HG02759 (cell line): Measurements from ENCODE around the gene SMARCC1.
A peak's percentile ranks its signal among the peaks of the same experiment; 100 is the strongest.
"Not testable (repeated sequence)": the region's sequence is repeated elsewhere in the genome, so short reads cannot be mapped to it uniquely, and the experiment has no call there.

ENCODE experiments used
- ATAC-seq: cut with Tn5 transposase; IDR thresholded peaks from one replicate; pipeline ENCODE4 v1.9.1; 2021; ENCODE audit warnings: mild to moderate bottlenecking, moderate library complexity; ENCODE audit not compliant: unreplicated experiment

SMARCC1 gene

DNA sequence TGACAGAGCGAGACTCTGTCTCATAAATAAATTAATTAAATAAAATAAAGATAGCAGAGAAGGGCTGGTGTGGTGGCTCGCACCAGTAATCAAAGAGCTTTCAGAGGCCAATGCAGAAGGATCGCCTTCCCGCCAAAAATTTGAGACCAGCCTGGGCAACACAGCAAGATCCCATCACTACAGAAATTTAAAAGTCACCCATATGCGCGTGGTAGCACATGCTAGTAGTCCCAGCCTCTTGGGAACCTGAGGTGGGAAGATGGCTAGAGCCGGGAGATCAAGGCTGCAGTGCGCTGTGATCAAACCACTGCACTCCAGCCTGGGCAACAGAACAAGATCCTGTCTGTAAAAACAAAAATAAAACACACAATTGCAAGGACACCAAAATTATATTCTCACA lies 9.6 kb downstream of the SMARCC1 start:
- ATAC-seq, result no peak

DNA sequence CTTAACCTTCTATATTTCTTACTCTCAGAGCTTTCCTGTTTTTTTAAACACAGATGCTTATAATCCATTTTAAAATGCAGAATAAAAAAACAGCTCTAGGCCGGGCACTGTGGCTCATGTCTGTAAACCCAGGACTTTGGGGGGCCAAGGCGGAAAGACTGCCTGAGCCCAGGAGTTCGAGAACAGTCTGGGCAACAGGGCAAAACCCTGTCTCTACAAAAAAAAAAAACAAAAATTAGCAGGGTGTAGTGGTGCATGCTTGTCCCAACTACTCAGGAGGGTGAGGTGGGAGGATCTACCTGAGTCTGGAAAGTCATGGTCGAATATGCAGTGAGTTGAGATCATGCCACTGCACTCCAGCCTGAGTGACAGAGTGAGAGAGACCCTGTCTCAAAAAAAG lies 15.5 kb downstream of the SMARCC1 start:
- no peak for ATAC-seq

GRCh38 chr3:47762233-47762632 lies 19.5 kb downstream of the SMARCC1 start:
- ATAC-seq, result no peak

- ATAC-seq, result no peak
These were observed 20.6 kb downstream of the SMARCC1 start for GRCh38 chr3:47761046-47761445.

DNA sequence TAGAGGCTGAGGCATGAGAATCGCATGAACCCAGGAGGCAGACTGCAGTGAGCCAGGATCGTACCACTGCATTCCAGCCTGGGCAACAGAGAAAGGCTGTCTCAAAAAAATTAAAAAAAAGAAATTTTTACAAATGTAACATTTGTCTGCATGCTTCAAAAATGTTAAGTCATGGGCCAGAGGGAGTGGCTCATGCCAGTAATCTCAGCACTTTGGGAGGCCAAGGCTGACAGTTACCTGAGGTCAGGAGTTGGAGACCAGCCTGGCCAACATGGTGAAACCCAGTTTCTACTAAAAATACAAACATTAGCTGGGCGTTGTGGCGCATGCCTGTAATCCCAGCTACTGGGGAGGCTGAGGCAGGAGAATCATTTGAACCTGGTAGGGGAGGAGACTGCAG lies 21.5 kb downstream of the SMARCC1 start:
- ATAC-seq, result not testable (repeated sequence)

- no peak for ATAC-seq
These were observed 23.2 kb downstream of the SMARCC1 start for GRCh38 chr3:47758261-47759025.

GRCh38 chr3:47752716-47753115 lies 29.0 kb downstream of the SMARCC1 start:
- ATAC-seq, result no peak

DNA sequence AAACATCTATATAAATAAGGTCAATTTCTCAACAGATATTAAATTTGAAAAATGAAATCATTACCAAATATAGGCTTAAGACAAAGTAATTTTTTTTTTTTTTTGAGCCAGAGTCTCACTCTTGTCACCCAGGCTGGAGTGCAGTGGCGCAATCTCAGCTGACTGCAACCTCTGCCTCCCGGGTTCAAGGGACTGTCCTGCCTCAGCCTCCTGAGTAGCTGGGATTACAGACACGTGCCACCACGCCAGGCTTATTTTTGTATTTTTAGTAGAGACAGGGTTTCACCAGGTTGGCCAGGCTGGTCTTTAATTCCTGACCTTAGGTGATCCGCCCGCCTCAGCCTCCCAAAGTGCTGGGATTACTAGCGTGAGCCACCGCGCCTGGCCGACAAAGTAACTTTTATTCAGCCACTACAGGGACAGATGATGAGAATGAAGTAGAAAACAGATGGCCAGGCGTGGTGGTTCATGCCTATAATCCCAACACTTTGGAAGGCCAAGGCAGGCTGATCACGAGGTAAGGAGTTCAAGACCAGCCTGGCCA lies 30.8 kb downstream of the SMARCC1 start:
- not testable (repeated sequence) for ATAC-seq

GRCh38 chr3:47747558-47747957 lies 34.1 kb downstream of the SMARCC1 start:
- no peak for ATAC-seq

DNA sequence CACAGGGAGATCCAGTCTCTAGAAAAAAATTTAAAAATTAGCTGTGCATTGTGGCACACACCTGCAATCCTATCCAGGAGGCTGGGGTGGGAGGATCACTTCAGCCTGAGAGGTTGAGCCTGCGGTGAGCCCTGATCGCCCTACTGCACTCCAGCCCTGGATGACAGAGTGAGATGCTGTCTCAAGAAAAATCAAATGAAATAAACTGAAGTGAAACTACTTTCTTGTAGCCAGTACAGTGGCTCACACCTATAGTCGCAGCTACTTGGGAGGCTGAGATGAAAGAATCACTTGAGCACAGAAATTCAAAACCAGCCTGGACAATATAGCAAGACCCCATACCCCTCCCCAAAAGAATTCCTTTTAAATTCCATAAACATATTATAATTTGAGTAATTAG lies 35.4 kb downstream of the SMARCC1 start:
- ATAC-seq, result no peak

DNA sequence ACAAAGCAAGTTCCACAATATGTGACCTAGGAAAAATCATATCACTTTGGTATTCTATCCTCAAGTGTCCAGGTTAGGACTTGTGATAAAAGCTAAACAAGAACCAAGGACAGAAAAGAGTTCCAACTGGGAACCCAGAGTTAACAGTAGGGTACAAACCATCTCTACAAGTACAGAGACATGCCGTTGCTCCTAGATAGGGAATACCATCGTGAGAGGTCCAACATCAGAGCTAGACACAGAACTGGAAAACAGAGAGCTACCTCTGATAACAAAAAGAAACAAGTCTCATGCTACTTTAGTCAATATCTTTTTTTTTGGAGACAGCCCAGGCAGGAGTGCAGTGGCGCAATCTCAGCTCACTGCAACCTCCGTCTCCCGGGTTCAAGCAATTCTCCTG lies 37.8 kb downstream of the SMARCC1 start:
- no peak for ATAC-seq

DNA sequence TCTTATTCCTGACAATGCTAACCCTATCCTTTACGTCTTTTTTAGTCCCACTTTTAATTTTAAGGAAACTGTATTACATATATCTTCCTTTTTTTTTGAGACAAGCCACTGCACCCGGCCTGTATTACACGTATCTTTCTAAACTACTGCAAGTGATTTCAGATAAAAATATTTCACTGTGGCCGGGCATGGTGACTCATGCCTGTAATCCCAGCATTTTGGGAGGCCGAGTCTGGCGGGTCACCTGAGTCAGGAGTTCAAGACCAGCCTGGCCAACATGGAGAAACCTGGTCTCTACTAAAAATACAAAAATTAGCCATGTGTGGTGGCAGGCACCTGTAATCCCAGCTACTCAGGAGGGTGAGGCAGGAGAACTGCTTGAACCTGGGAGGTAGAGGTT lies 38.3 kb downstream of the SMARCC1 start:
- not testable (repeated sequence) for ATAC-seq

DNA sequence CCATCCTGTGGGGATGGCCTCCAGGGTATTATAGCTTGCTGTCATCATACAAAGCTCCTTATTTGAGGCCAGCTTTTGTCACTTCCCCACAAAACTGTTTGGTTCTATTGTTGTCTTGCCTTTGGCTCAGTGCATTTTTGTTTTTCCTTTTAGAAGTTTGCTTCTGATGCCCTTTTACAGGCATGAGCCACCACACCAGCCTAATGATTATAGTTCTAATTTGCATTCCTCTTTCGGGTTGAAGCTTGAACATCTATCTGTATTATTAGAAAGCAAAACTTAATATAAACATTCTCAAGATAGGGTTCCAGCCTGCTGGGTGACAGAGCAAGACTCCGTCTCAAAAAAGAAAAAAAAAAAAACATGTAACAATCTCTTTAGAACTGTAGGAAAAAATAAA lies 39.8 kb downstream of the SMARCC1 start:
- ATAC-seq, result peak; percentile 67

DNA sequence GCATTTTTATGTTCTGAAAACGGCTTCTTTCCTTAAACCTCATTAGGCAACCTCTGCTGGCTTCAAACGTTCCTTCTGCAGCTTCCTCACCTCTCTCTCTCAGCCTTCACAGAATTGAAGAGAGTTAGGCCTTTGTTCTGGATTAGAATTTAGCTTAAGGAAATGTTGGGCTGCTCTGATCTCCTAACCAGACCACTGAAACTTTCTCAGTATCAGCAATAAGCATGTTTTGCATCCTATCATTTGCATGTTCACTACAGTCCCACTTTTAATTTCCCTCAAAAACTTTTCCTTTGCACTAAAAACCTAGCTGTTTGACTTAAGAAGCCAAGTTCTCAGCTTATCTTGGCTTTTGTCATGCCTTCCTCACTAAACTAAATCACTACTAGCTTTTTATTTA lies 49.5 kb downstream of the SMARCC1 start:
- no peak for ATAC-seq

GRCh38 chr3:47731061-47731460 lies 50.6 kb downstream of the SMARCC1 start:
- ATAC-seq, result no peak

DNA sequence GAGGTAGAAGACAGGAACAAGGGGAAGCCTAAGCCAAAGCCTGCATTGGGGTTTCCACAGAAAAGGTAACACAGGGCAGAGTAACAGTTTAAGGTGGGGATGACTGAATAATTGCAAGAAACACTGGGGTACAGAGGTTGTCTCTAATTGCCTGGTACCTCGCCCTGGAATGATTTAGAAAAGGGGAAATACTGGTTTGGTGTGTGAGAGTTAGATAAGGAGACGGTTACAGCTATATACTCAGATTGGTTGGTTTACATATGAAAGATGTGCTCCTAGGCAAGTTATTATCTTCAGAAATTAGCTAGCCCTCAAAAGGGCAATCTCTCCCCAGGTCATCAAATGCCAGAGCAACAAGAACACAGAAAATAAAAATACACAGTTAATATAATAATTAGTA lies 58.8 kb downstream of the SMARCC1 start:
- ATAC-seq, result no peak

- not testable (repeated sequence) for ATAC-seq
These were observed 64.2 kb downstream of the SMARCC1 start for GRCh38 chr3:47717448-47717847.

DNA sequence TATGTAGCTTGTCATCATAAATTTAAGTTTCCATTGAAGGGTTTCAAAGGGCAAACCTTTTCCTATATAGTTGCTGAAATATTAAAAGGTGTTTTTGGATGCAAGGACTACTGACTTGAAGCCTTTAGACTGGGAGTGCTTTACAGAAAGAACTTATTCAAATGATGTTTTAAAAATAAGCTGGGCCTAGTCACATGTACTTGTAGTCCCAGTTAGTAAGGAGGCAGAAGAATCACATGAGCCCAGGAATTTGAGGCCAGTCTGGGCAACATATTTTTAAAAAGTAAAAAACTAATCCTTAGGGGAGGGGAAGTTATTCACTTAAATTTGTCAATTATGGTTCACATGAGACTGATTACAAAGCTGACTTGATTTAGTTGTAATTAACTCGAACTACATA lies 65.0 kb downstream of the SMARCC1 start:
- ATAC-seq, result no peak

DNA sequence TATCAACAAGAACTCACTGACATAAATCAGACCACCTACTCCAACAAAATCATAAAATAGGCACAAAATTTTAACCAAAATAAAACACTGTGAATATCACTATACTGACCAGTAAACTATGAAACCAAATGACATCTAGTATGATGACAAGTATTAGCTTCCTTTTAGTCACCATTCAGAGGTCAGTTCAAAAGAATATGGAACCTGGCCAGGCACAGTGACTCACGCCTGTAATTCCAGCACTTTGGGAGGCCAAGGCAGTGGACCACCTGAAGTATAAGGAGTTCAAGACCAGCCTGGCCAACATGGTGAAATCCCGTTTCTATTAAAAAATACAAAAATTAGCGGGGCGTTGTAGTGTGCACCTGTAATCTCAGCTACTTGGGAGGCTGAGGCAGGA lies 65.8 kb downstream of the SMARCC1 start:
- ATAC-seq, result no peak

DNA sequence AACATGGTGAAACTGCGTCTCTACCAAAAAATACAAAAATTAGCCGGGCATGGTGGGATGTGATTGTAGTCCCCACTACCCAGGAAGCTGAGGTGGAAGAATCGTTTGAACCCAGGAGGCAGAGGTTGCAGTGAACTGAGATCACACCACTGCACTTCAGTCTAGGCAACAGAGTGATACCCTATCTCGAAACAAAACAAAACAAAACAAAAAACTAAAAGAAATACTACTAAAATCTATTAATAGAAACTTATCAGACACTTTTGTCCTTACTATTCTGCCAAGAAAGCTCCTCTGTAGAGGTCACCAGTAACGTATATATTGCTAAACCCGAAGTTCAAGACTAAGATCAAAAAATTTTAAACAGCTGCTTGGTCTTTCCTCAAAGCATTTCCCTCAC lies 67.1 kb downstream of the SMARCC1 start:
- ATAC-seq, result no peak

GRCh38 chr3:47713655-47714054 lies 68.0 kb downstream of the SMARCC1 start:
- ATAC-seq, result no peak

DNA sequence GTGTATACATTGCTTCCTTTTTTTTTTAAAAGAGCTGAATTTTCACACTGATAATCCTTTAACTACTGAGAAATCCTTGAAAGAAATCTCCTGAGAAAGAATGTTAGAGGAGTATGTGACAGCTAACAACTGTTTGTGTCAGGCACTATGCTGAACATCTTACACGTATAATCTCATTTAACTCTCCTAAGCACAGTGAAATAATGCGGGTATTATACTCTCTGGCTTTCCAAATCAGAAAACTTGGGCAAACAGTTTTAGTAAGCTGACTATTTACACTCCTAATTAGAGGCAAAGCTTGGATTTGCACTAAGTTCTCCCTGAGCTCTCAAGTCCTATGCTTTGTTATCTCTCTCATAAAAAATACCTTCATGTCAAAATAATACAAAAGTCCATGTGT lies 69.3 kb downstream of the SMARCC1 start:
- ATAC-seq, result no peak

DNA sequence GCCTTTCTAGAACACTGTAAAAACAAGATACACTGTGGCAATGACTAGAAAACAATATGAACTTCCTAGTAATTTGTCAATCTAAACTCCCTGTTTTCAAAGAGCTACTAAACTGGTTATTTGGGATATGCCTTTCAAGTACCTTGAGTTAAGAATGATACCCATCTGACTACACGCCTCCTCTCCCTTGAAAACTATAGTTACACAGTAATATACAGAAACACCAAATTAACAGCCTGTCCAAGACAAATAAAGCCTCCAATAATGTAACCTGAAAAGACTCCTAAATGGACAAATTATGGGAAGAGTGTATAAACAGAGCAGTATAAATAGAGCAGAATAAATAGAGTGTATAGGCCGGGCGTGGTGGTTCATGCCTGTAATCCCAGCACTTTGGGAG lies 70.1 kb downstream of the SMARCC1 start:
- ATAC-seq, result no peak
